ENCODE data around the gene ARHGAP31. TPM values are rescaled to one million over a fixed set of nuclear protein-coding genes. Genes with fewer than 3 reads are reported as not detected.
A peak's percentile ranks its signal among the peaks of the same experiment; 100 is the strongest.

The ARHGAP31 gene
- total RNA-seq, 1 donor from 2014 or later: 9.7 TPM

DNA sequence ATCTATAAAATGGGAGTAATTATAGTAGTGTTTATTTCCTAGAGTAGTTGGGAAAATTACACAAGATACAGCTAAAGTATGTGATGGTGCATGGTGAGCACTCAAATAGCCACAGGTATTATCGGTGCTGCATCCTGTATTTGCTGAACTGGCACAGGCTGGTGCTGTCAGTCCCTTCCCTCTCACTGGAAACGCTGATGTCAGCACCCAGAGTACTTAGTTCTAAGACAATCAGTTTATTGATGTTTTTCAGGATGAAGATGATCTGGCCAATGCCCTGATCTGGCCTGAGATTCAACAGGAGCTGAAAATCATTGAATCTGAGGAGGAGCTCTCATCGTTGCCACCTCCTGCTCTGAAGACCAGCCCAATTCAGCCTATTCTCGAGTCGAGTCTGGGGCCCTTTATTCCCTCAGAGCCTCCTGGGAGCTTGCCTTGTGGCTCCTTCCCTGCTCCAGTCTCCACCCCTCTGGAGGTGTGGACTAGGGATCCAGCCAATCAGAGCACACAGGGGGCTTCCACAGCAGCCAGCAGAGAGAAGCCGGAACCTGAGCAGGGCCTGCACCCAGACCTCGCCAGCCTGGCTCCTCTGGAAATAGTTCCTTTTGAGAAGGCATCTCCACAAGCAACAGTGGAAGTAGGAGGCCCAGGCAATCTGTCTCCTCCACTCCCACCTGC, 119.6 kb downstream of the ARHGAP31 start:
- H3K4me3 Mint-ChIP-seq: no peak overlapping the region
- no peaks in the 10 kb centered on the region for H3K27me3 Mint-ChIP-seq (ENCODE audit: low read depth)
- H3K9me3 Mint-ChIP-seq: no peaks in the 10 kb centered on the region
- no peak overlapping the region for H3K27ac Mint-ChIP-seq
- peaks cover 11% of the 10 kb centered on the region for H3K4me1 Mint-ChIP-seq
- no peak for TF ChIP-seq CTCF (IDR thresholded peaks at IDR 0.05; ENCODE audit: unreplicated experiment)
- no peak for DNase-seq (ENCODE audit: low spot score in 2 of 2, unreplicated experiment in 2 of 2)
- peaks cover 14% of the 10 kb centered on the region for H3K36me3 Mint-ChIP-seq

DNA sequence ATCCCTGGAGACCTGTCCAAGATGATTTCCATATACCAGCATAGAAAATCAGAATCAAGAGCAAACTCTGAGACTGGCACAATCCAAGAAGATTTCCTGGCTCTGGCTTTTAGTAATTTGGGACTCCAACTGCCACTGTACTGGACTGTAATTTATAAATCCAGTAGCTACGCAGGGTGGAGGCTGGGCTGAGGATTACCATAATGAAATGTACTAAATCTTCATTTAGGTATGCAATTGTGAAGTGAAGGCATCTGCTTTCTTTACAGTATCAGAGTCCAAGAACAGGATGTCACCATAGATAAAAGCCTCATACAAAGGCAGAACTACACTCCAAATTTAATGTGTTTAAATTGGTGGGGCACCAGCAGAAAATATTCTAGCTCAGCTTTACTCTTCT, 122.7 kb downstream of the ARHGAP31 start:
- no peak for DNase-seq (ENCODE audit: low spot score in 2 of 2, unreplicated experiment in 2 of 2)
- no peak overlapping the region for H3K4me3 Mint-ChIP-seq
- H3K9me3 Mint-ChIP-seq: no peaks in the 10 kb centered on the region
- H3K27me3 Mint-ChIP-seq (ENCODE audit: low read depth): no peaks in the 10 kb centered on the region
- peak overlapping the region; percentile 72 for H3K27ac Mint-ChIP-seq
- TF ChIP-seq CTCF (IDR thresholded peaks at IDR 0.05; ENCODE audit: unreplicated experiment): no peak
- H3K4me1 Mint-ChIP-seq: peaks cover 11% of the 10 kb centered on the region
- H3K36me3 Mint-ChIP-seq: peaks cover 7% of the 10 kb centered on the region

GRCh38 chr3:119417771-119418512, 123.8 kb downstream of the ARHGAP31 start:
- peak overlapping the region; percentile 31 for H3K27ac Mint-ChIP-seq
- no peaks in the 10 kb centered on the region for H3K27me3 Mint-ChIP-seq (ENCODE audit: low read depth)
- peaks cover 7% of the 10 kb centered on the region for H3K36me3 Mint-ChIP-seq
- no peak overlapping the region for H3K4me3 Mint-ChIP-seq
- TF ChIP-seq CTCF (IDR thresholded peaks at IDR 0.05; ENCODE audit: unreplicated experiment): no peak
- peaks cover 3% of the 10 kb centered on the region for H3K9me3 Mint-ChIP-seq
- peaks cover 11% of the 10 kb centered on the region for H3K4me1 Mint-ChIP-seq
- DNase-seq (ENCODE audit: low spot score in 2 of 2, unreplicated experiment in 2 of 2): no peak

GRCh38 chr3:119418641-119419040, 124.5 kb downstream of the ARHGAP31 start:
- no peak for DNase-seq (ENCODE audit: low spot score in 2 of 2, unreplicated experiment in 2 of 2)
- Mint-ChIP-seq H3K27me3 (ENCODE audit: low read depth) (no peaks in the 10 kb centered on the region), H3K9me3 (peaks cover 9% of the 10 kb centered on the region), H3K4me1 (peaks cover 11% of the 10 kb centered on the region), H3K27ac (no peak overlapping the region), H3K4me3 (no peak overlapping the region), H3K36me3 (peaks cover 7% of the 10 kb centered on the region)
- TF ChIP-seq CTCF (IDR thresholded peaks at IDR 0.05; ENCODE audit: unreplicated experiment): no peak

GRCh38 chr3:119420196-119420595, 126.0 kb downstream of the ARHGAP31 start:
- peaks cover 5% of the 10 kb centered on the region for H3K36me3 Mint-ChIP-seq
- no peak for TF ChIP-seq CTCF (IDR thresholded peaks at IDR 0.05; ENCODE audit: unreplicated experiment)
- no peak for DNase-seq (ENCODE audit: low spot score in 2 of 2, unreplicated experiment in 2 of 2)
- H3K9me3 Mint-ChIP-seq: peaks cover 19% of the 10 kb centered on the region
- no peaks in the 10 kb centered on the region for H3K27me3 Mint-ChIP-seq (ENCODE audit: low read depth)
- peaks cover 11% of the 10 kb centered on the region for H3K4me1 Mint-ChIP-seq
- no peak overlapping the region for H3K4me3 Mint-ChIP-seq
- no peak overlapping the region for H3K27ac Mint-ChIP-seq
